Cardiac fibroblast (primary cell): ENCODE data around the gene SIX6.

ENCODE experiments used
- DNase-seq, 2 donors: peaks; one replicate each; pipeline versions ENCODE4 v3.0.0 to v3.0.0-alpha.2; 2010; ENCODE audit warnings: low read depth in 2 of 2
- H3K4me3 ChIP-seq, 2 donors: replicated peaks in 1 of 2; 1 replicate in 1 of 2; 2 replicates in 1 of 2; pipeline ENCODE4 v1.5.1; 2011; ENCODE audit warnings: low read depth in 2 of 2, low read length in 2 of 2, mild to moderate bottlenecking in 2 of 2, moderate library complexity in 1 of 2
- TF ChIP-seq, protein P1 (sequence below): IDR thresholded peaks from one replicate; pipeline ENCODE4 v1.5.1; 2011; ENCODE audit warnings: low read depth, mild to moderate bottlenecking, low read length, inconsistent platforms

The SIX6 gene

GRCh38 chr14:60506985-60507829 lies 1.7 kb upstream of the SIX6 start:
- TF ChIP-seq, protein P1, sequence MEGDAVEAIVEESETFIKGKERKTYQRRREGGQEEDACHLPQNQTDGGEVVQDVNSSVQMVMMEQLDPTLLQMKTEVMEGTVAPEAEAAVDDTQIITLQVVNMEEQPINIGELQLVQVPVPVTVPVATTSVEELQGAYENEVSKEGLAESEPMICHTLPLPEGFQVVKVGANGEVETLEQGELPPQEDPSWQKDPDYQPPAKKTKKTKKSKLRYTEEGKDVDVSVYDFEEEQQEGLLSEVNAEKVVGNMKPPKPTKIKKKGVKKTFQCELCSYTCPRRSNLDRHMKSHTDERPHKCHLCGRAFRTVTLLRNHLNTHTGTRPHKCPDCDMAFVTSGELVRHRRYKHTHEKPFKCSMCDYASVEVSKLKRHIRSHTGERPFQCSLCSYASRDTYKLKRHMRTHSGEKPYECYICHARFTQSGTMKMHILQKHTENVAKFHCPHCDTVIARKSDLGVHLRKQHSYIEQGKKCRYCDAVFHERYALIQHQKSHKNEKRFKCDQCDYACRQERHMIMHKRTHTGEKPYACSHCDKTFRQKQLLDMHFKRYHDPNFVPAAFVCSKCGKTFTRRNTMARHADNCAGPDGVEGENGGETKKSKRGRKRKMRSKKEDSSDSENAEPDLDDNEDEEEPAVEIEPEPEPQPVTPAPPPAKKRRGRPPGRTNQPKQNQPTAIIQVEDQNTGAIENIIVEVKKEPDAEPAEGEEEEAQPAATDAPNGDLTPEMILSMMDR: no peak
- H3K4me3 ChIP-seq: no peak overlapping the region
- DNase-seq: no peak

DNA sequence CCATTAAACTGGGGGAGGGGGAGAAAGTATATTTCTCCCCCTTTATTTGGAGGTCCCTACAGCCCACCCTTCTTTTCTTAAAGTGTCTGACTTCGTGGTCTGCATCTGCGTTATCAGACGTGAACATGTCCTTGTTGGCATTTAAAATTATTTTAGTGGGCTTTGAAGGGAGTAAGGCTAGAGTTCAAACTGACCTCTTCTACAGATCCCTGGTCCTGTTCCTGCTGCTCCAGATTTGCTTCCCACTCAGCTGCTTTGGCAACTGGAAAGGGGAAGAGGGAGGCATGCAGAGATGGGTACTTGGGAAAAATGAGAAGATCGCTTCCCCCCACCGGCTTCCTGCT lies 611 bp upstream of the SIX6 start:
- DNase-seq: no peak
- TF ChIP-seq, protein P1: no peak
- no peak overlapping the region for H3K4me3 ChIP-seq

DNA sequence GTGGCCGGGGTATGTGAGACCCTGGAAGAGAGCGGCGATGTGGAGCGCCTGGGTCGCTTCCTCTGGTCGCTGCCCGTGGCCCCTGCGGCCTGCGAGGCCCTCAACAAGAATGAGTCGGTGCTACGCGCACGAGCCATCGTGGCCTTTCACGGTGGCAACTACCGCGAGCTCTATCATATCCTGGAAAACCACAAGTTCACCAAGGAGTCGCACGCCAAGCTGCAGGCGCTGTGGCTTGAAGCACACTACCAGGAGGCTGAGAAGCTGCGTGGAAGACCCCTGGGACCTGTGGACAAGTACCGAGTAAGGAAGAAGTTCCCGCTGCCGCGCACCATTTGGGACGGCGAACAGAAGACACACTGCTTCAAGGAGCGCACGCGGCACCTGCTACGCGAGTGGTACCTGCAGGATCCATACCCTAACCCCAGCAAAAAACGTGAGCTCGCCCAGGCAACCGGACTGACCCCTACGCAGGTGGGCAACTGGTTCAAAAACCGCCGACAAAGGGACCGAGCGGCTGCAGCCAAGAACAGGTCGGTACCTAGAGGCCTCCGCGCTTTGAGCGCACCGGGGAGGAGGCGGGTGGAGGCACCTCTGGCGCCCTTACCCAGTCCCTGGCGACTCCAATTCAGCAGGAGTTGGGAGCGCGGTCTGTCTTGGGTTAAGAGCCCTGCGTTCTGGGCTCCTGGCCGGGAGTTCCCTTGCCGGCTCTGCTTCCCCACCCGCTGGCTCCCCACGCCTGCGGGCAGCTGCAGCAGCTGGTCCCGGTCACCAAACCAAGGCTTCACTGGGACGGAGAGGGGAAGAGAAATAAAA lies 700 bp downstream of the SIX6 start:
- TF ChIP-seq, protein P1: no peak
- peak in 1 of 2 donors; percentile 12 for DNase-seq
- no peak overlapping the region for H3K4me3 ChIP-seq

DNA sequence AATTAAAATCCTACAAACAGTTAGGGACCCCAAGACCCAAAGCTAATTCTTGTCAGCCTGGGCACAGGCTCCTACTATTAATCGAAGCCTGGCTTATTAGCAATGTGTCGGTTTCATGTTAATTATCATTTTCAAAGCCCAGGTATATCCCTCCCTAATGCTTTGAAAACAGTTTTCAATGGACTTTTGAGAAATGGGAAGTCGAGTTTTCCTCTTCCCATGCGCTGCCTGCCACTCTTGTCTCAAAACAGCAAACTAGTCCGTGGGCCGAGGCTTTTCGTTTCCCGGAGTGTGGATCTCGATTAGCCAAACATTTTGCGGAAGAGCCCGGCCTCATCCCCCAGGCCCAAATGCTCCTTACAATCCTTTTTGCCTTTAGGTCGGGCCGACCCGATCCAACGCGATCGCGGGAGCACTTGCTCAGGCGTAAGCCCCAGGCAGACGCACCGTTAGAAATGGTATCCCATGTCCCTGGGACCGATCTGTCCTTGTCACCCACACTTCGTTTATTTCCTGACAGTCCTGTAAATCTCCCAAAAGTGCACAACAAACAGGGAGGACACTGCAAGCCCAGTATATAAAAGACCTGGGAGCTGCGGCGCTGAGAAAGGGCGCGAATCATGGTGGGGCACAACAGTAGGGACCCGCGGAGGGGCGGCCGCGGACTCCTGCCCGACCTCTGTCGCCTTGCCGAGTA lies 1.5 kb downstream of the SIX6 start:
- TF ChIP-seq, protein P1: no peak
- no peak overlapping the region for H3K4me3 ChIP-seq
- no peak for DNase-seq

GRCh38 chr14:60510951-60511599 lies 2.1 kb downstream of the SIX6 start:
- TF ChIP-seq, protein P1: no peak
- no peak overlapping the region for H3K4me3 ChIP-seq
- no peak for DNase-seq

GRCh38 chr14:60512126-60512525 lies 3.2 kb downstream of the SIX6 start:
- TF ChIP-seq, protein P1: no peak
- no peak overlapping the region for H3K4me3 ChIP-seq
- DNase-seq: no peak
